A673 (cell line): ENCODE results near the gene MKI67.

Experiments used
- CTCF ChIP-seq: fragments of 300-800, 200-600 bp; sonication (generic); conservative IDR thresholded peaks from 2 replicates; pipeline ENCODE4 v1.5.1; 2017; ENCODE audit warnings: low read depth, mild to moderate bottlenecking, antibody characterized with exemption, low read length, moderate library complexity, mixed read lengths
- EZH2 ChIP-seq: fragments of 200-600 bp; sonication (generic); IDR thresholded peaks from 2 replicates; pipeline ENCODE4 v1.6.1; 2017; ENCODE audit warnings: borderline replicate concordance, low read depth, mild to moderate bottlenecking, mixed read lengths, antibody characterized with exemption, low read length; ENCODE audit not compliant: poor library complexity, severe bottlenecking

- TF ChIP-seq EZH2 (no peak), CTCF (no peak)
Measured at GRCh38 chr10:128174581-128175559, 48.6 kb upstream of the MKI67 start.
